Uterus (tissue), 4 donors: ENCODE data around the gene GABRA5. TPM values are rescaled to one million over a fixed set of nuclear protein-coding genes. Genes with fewer than 3 reads are reported as not detected.
"Not testable (repeated sequence)": the region's sequence is repeated elsewhere in the genome, so short reads cannot be mapped to it uniquely, and the experiment has no call there.

Experiments used
- DNase-seq, 2 donors: peaks; one replicate each; pipeline ENCODE4 v3.0.0-alpha.2; 2019 to 2020
- H3K27ac ChIP-seq, 2 donors: fragments of 200-600 bp; sonication (generic); 1 replicate in 1 of 2; 2 replicates in 1 of 2; pipeline ENCODE4 v1.5.1; 2016 to 2018
- H3K27me3 ChIP-seq, 2 donors: fragments of 200-600 bp; sonication (generic); one replicate each; pipeline ENCODE4 v1.5.1; 2018 to 2019; ENCODE audit warnings: control low read depth in 1 of 2
- H3K36me3 ChIP-seq, 2 donors: fragments of 200-600 bp; sonication (generic); one replicate each; pipeline ENCODE4 v1.5.1; 2019; ENCODE audit warnings: control low read depth in 1 of 2
- H3K4me1 ChIP-seq, 2 donors: fragments of 200-600 bp; sonication (generic); one replicate each; pipeline ENCODE4 v1.5.1; 2018 to 2019; ENCODE audit warnings: control low read depth in 1 of 2
- H3K4me3 ChIP-seq, 2 donors: fragments of 200-600 bp; sonication (generic); 1 replicate in 1 of 2; 2 replicates in 1 of 2; pipeline ENCODE4 v1.5.1; 2018 to 2019; ENCODE audit warnings: mild to moderate bottlenecking in 1 of 2
- H3K9me3 ChIP-seq, 2 donors: fragments of 200-600 bp; sonication (generic); one replicate each; pipeline ENCODE4 v1.5.1; 2019; ENCODE audit warnings: control low read depth in 1 of 2
- POLR2A ChIP-seq, 2 donors: fragments of 450-650 bp; IDR thresholded peaks; one replicate each; pipeline ENCODE4 v1.6.1; 2016; ENCODE audit warnings: antibody characterized with exemption in 2 of 2, mild to moderate bottlenecking in 1 of 2, moderate library complexity in 1 of 2
- intact Hi-C: fragments of 100-400 bp; cut with DNase I; formaldehyde crosslinking; loops from one replicate; pipeline ENCODE4 v1.15.1; 2023; ENCODE audit warnings: low total_unique reads
- total RNA-seq, 4 donors: library from RNA; depleted of rRNA in 3 of 4; stranded (reverse); fragments of >200 nt in 3 of 4; gene quantifications; one replicate each; pipeline versions ENCODE4 v1.1.0 to v1.2.4, GENCODE V29; 2014 to 2023
- TF ChIP-seq, protein P1 (sequence below), 4 experiments: fragments of 200-600 bp in 2 of 4; fragments of 450-650 bp in 2 of 4; sonication (generic) in 2 of 4; IDR thresholded peaks; one replicate each; pipeline ENCODE4 v1.5.1; 2016 to 2019; ENCODE audit warnings: antibody characterized with exemption in 4 of 4, mild to moderate bottlenecking in 2 of 4, moderate library complexity in 1 of 4
- donor health status: DM: yes; HTN: yes; CAD: no.

The GABRA5 gene
- not detected for total RNA-seq

DNA sequence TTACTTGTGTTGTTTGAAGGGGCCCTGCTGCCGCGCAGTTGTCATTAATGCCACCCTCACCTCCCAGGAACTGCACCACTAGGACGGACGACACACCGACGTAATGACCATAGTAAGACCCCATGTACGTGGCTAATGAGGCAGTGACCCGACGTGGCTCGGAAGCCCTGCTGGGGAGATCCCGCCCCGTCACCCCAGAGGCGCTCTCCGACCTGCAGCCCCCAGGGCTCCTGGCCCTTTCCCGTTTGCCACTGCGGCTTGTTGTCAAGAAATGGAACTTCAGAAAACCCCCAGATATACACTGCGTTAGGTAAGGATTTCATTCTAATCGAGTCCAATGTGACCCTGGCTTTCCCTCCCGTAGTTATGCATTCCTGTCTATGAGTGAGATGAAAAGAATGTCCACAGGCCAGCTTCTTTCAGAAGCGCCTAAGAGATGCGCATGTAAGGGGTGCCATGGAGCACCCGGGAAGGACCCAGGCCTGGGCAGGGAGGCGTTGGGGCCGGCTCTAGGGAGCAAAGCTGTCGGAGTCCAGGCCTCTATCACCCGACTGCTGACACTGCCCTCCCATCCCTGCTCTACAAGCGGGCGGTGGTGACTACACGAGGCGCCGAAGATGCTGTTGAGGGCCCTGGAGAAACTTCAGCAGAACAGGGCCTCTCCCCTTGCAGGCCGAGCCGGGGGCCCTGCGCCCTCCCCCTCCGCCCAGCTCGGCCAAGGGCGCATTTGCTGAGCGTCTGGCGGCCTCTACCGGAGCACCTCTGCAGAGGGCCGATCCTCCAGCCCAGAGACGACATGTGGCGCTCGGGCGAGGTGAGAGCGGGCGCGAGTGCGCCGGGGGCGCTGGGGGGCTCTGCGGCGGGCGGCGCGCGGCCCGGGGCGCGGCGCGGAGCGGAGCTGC lies at the start of gene GABRA5:
TSS of gene GABRA5 (plus strand) at position 765 of the 902 bp plus-strand sequence. CDS start 2,187 bp downstream, outside the sequence.
- H3K4me1 ChIP-seq, result no peaks in the 10 kb centered on the region
- no peak within 1 kb of the TSS for H3K4me3 ChIP-seq
- intact Hi-C loops, result no loop called here
- DNase-seq, result no peak
- peaks cover 0 to 19% of the 10 kb centered on the region in 2 donors for H3K27me3 ChIP-seq
- TF ChIP-seq, protein P1, sequence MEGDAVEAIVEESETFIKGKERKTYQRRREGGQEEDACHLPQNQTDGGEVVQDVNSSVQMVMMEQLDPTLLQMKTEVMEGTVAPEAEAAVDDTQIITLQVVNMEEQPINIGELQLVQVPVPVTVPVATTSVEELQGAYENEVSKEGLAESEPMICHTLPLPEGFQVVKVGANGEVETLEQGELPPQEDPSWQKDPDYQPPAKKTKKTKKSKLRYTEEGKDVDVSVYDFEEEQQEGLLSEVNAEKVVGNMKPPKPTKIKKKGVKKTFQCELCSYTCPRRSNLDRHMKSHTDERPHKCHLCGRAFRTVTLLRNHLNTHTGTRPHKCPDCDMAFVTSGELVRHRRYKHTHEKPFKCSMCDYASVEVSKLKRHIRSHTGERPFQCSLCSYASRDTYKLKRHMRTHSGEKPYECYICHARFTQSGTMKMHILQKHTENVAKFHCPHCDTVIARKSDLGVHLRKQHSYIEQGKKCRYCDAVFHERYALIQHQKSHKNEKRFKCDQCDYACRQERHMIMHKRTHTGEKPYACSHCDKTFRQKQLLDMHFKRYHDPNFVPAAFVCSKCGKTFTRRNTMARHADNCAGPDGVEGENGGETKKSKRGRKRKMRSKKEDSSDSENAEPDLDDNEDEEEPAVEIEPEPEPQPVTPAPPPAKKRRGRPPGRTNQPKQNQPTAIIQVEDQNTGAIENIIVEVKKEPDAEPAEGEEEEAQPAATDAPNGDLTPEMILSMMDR (IDR thresholded peaks at IDR 0.05), result no peak
- TF ChIP-seq POLR2A (IDR thresholded peaks at IDR 0.05), result no peak
- no peak within 1 kb of the TSS for H3K27ac ChIP-seq
- no peaks in the 10 kb centered on the region for H3K9me3 ChIP-seq
- no peaks in the 10 kb centered on the region for H3K36me3 ChIP-seq

GRCh38 chr15:26831191-26831590 lies 35.7 kb upstream of the GABRA5 start:
- H3K36me3 ChIP-seq, DNase-seq, H3K4me1 ChIP-seq, H3K27me3 ChIP-seq, H3K27ac ChIP-seq, H3K9me3 ChIP-seq, H3K4me3 ChIP-seq, intact Hi-C loops: not testable (repeated sequence)

GRCh38 chr15:26831951-26832350 lies 34.9 kb upstream of the GABRA5 start:
- H3K4me3 ChIP-seq, result no peak overlapping the region
- intact Hi-C loops, result no loop called here
- H3K36me3 ChIP-seq, result no peaks in the 10 kb centered on the region
- H3K27ac ChIP-seq, result no peak overlapping the region
- TF ChIP-seq POLR2A (IDR thresholded peaks at IDR 0.05), result no peak
- TF ChIP-seq, protein P1 (IDR thresholded peaks at IDR 0.05), result no peak
- H3K27me3 ChIP-seq, result no peaks in the 10 kb centered on the region
- H3K9me3 ChIP-seq, result no peaks in the 10 kb centered on the region
- no peak for DNase-seq
- H3K4me1 ChIP-seq, result no peaks in the 10 kb centered on the region

DNA sequence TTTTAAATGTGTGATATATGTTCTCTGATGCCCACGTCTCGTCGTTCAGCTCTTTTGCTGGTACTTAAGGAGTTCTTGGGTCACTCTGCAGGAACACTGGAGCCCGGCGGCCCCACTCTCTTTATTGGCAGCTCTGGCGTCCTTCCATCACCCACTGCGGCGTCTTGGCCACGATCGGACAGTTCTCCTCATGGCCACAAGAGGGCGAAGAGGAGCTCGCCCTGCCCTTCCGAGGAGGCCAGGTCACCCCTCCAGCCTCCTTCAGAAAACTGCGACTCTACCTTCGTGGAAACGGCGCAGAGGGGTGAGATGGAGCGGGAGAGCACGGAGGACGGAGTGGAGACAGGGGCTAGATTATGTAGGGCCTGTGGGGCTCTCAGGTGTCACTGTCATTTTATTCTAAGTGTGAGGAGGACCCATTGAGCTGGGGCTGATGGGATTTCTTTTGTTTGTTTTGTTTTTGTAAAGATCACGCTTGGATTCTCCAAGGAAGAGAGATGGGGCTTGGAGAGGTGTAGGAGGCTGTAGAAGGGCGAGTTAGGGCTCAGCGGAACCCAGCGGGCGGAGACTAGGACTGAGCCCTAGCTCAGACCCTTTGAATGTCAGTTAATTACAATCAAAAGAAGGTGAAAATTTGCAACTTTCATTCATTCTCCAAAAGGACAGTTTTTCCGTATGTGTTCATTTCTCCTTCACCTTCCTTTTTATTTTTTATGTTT lies 28.0 kb upstream of the GABRA5 start:
- Histone ChIP-seq H3K4me3 (no peak overlapping the region), H3K4me1 (no peaks in the 10 kb centered on the region), H3K36me3 (no peaks in the 10 kb centered on the region), H3K27ac (no peak overlapping the region), H3K9me3 (no peaks in the 10 kb centered on the region), H3K27me3 (no peaks in the 10 kb centered on the region)
- DNase-seq, result no peak
- TF ChIP-seq, protein P1 (IDR thresholded peaks at IDR 0.05), result no peak
- TF ChIP-seq POLR2A (IDR thresholded peaks at IDR 0.05), result no peak
- intact Hi-C loops, result no loop called here

DNA sequence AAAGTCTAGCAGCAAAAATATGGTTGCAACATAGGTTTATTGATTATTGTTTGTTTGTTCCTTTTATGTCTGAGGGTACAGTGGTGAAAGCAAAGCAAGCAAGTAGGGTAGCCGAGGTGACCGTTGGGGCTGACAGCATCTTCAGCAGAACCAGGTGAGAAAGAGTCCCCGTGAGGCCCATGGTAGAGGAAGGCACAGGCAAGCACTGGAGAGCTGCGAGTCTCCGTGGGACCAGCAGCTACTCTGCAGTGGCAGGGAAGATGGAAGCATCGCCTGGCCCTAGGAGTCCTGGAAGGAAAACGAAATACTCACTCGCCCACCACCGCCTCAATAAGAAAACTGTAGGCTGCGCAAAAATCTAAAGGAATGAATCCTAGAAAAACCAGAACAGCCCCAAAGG lies 25.3 kb upstream of the GABRA5 start:
- H3K4me3 ChIP-seq, result no peak overlapping the region
- H3K27ac ChIP-seq, result no peak overlapping the region
- H3K27me3 ChIP-seq, result no peaks in the 10 kb centered on the region
- intact Hi-C loops, result no loop called here
- DNase-seq, result no peak
- no peak for TF ChIP-seq POLR2A (IDR thresholded peaks at IDR 0.05)
- TF ChIP-seq, protein P1 (IDR thresholded peaks at IDR 0.05), result no peak
- no peaks in the 10 kb centered on the region for H3K4me1 ChIP-seq
- no peaks in the 10 kb centered on the region for H3K36me3 ChIP-seq
- H3K9me3 ChIP-seq, result no peaks in the 10 kb centered on the region
